ENCODE measurements around the gene CACNB2.

GRCh38 chr10:18254086-18254485 is 113.9 kb downstream of the CACNB2 start:
- TF ChIP-seq CTCF (IDR thresholded peaks at IDR 0.05; ENCODE audit: low read depth, low read length, poor library complexity, severe bottlenecking) = no peak
- TF ChIP-seq EZH2phosphoT487 (IDR thresholded peaks at IDR 0.05; ENCODE audit: borderline replicate concordance, low read length) = no peak

Data from DOHH2 (cell line).